Neural progenitor cell (in vitro differentiated cells): Measurements from ENCODE around the gene NDUFS3.

Source experiments
- EZH2 ChIP-seq: fragments of 200-600 bp; sonication (generic); IDR thresholded peaks from 2 replicates; pipeline ENCODE4 v1.6.1; 2017; ENCODE audit warnings: antibody characterized with exemption, mild to moderate bottlenecking, moderate library complexity
- TF ChIP-seq, protein P1 (sequence below): fragments of 200-600 bp; sonication (generic); IDR thresholded peaks from 2 replicates; pipeline ENCODE4 v1.5.1; 2017; ENCODE audit warnings: antibody characterized with exemption, mild to moderate bottlenecking

DNA sequence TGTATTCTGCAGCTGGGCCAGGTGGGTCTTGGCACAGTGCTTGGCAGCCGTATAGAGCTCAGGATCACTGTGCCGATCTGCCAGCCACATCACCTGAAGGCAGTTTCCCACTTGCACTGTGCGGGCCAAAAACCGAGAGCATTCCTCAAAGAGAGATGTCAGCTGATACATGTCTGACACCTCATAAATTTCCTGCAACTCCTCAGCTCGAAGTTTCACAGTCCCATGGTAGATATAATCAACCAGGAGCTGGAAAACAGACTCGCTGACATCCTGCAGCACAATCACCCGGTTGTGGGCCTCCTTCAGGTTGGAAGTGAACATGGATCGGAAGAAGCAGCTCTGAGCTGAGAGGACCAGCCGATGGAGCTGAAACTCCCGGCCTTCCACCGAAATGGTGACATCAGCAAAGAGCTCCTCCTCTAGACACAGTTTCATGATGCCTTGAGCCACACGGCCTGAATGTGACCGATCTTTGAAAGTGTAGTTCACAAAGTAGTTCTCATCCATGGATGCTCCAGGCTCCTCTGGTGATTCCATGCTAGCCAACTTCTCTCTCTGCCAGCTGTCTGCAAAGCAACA lies 1.3 kb upstream of the NDUFS3 start:
- TF ChIP-seq, protein P1, sequence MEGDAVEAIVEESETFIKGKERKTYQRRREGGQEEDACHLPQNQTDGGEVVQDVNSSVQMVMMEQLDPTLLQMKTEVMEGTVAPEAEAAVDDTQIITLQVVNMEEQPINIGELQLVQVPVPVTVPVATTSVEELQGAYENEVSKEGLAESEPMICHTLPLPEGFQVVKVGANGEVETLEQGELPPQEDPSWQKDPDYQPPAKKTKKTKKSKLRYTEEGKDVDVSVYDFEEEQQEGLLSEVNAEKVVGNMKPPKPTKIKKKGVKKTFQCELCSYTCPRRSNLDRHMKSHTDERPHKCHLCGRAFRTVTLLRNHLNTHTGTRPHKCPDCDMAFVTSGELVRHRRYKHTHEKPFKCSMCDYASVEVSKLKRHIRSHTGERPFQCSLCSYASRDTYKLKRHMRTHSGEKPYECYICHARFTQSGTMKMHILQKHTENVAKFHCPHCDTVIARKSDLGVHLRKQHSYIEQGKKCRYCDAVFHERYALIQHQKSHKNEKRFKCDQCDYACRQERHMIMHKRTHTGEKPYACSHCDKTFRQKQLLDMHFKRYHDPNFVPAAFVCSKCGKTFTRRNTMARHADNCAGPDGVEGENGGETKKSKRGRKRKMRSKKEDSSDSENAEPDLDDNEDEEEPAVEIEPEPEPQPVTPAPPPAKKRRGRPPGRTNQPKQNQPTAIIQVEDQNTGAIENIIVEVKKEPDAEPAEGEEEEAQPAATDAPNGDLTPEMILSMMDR = no peak
- TF ChIP-seq EZH2 = no peak
